ENCODE results near the gene SMG5.

The SMG5 gene

GRCh38 chr1:156212130-156212529 lies 70.5 kb downstream of the SMG5 start:
- DNase-seq (ENCODE audit: low read depth) = no peak

- DNase-seq (ENCODE audit: low read depth) = no peak
Measured at GRCh38 chr1:156211243-156211642, 71.4 kb downstream of the SMG5 start.

- no peak for DNase-seq (ENCODE audit: low read depth)
Measured at GRCh38 chr1:156204686-156205085, 77.9 kb downstream of the SMG5 start.

- DNase-seq (ENCODE audit: low read depth) = peak; percentile 60
Measured at GRCh38 chr1:156203331-156203730, 79.3 kb downstream of the SMG5 start.

- no peak for DNase-seq (ENCODE audit: low read depth)
Measured at GRCh38 chr1:156200044-156200443, 82.6 kb downstream of the SMG5 start.

Data from non-pigmented ciliary epithelial cell (primary cell).